Stimulated activated CD4-positive, alpha-beta T cell treated with anti-CD3 and anti-CD28 coated beads, Interleukin-15, amount 100 ng/mL, for 48 hours (primary cell): ENCODE results near the gene NAALADL1.
A peak's percentile ranks its signal among the peaks of the same experiment; 100 is the strongest.

Experiments used
- DNase-seq, 2 donors: peaks; one replicate each; pipeline ENCODE4 v3.0.0-alpha.2; 2020; ENCODE audit warnings: low read depth in 2 of 2

The NAALADL1 gene, protein sequence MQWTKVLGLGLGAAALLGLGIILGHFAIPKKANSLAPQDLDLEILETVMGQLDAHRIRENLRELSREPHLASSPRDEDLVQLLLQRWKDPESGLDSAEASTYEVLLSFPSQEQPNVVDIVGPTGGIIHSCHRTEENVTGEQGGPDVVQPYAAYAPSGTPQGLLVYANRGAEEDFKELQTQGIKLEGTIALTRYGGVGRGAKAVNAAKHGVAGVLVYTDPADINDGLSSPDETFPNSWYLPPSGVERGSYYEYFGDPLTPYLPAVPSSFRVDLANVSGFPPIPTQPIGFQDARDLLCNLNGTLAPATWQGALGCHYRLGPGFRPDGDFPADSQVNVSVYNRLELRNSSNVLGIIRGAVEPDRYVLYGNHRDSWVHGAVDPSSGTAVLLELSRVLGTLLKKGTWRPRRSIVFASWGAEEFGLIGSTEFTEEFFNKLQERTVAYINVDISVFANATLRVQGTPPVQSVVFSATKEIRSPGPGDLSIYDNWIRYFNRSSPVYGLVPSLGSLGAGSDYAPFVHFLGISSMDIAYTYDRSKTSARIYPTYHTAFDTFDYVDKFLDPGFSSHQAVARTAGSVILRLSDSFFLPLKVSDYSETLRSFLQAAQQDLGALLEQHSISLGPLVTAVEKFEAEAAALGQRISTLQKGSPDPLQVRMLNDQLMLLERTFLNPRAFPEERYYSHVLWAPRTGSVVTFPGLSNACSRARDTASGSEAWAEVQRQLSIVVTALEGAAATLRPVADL

DNA sequence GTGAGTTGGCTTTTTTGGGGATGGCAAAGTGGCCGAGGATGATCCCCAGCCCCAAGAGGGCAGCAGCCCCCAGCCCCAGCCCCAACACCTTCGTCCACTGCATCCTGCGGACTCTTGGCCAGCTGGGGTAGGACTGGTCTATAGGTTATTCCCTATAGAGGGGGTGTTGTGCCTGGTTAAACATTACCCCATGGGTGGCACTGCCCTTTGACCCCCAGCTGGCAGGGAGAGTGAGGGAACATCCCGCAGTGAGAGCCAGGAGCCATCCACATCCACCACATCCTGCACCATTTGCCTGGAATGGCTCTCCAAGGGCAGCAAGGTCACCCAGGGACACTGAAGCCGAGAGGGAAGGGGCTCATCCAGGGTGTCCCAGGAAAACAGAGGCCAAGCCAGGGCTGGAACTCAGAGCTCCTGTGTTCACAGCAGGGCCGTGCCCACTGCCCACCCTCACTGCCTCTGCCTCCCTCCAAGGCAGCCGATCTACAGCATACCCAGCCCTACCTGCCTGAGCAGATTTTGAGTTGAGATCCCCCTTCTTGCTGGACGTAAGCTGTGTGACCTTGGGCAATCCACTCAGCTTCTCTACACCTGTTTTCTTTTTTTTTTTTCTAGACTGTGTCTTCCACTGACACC, at the start of gene NAALADL1:
Gene NAALADL1, minus strand, starts transcription at position 135 of the 636 bp plus-strand sequence. Its CDS starts 32 bp downstream, at position 103.
- DNase-seq = no peak

DNA sequence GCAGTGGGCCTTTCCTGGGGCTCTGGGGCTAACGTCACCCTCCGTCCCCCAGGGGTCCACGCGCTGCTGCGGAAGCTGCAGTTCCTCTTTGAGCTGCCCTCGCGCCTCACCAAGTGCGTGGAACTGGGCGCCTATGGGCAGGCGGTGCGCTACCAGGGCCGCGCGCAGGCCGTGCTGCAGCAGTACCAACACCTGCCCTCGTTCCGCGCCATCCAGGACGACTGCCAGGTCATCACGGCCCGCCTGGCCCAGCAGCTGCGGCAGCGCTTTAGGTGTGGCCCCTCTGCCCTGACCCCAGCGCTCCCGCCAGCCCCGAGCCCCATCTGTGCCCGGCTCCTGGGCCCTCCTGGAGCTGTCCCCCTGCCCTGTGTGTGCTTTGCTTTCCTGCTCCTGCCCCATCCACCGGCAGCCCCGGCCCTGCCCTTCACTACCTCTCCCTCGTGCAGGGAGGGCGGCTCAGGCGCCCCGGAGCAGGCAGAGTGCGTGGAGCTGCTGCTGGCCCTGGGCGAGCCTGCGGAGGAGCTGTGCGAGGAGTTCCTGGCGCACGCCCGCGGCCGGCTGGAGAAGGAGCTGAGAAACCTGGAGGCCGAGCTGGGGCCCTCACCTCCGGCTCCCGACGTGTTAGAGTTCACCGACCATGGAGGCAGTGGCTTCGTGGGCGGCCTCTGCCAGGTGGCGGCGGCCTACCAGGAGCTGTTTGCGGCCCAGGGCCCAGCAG, 49.6 kb upstream of the NAALADL1 start:
- DNase-seq = no peak

DNA sequence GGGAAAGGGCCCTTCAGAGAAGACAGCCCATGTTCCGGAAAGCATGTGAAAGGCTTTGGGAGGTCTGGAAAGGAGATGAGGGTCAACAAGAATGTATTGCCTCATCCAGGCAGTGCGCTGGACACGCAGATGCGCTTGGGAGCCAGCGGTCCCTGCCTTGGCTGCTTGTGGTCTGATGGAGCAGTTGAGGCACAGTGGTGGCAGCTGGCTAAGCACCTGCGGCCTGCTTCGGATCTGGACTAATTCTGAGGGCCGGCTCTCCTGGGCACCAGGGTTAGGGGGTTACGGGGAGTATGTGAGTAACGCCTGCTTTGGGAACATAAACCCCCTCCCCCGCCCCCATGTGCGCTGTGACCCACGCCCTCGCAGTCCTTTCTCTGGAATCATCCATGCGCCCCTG, 48.7 kb upstream of the NAALADL1 start:
- DNase-seq = no peak

DNA sequence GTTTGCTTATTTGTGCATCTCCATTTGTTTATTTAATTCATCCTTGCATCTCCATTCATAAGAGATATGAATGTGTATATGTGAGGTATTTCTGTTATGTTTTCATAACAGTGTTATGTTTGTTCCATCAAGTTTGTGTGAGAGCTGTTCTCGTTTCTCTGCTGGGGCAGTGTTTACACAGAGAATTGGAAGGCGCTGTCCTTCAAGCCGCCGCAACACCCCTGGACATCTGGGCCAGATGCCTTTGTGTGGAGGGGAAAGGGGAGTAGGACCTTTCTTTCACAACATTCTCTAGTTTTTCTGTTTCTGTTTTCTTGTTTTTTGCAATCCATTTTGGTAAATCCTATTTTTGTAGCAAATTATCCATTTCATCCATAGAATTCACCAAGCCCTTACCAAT, 46.3 kb upstream of the NAALADL1 start:
- no peak for DNase-seq

DNA sequence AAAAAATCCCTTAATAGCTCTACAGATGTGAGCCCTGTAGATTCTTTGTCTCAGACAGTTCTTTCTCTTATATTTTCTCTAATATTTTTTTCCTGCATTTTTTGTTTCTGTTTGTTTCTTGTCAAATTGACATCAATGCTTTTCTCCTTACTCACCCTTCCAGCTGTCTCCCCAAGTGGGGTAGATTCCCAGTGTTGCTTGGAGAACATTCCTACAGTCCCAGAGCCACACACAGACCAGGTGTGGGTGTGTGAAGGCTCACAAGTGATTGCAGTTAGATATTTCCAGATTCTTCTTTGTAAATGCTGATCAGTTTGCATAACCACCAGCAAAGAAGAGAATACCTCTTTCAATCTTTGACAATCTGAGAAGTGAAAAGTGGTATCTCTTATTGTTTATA, 45.1 kb upstream of the NAALADL1 start:
- no peak for DNase-seq

DNA sequence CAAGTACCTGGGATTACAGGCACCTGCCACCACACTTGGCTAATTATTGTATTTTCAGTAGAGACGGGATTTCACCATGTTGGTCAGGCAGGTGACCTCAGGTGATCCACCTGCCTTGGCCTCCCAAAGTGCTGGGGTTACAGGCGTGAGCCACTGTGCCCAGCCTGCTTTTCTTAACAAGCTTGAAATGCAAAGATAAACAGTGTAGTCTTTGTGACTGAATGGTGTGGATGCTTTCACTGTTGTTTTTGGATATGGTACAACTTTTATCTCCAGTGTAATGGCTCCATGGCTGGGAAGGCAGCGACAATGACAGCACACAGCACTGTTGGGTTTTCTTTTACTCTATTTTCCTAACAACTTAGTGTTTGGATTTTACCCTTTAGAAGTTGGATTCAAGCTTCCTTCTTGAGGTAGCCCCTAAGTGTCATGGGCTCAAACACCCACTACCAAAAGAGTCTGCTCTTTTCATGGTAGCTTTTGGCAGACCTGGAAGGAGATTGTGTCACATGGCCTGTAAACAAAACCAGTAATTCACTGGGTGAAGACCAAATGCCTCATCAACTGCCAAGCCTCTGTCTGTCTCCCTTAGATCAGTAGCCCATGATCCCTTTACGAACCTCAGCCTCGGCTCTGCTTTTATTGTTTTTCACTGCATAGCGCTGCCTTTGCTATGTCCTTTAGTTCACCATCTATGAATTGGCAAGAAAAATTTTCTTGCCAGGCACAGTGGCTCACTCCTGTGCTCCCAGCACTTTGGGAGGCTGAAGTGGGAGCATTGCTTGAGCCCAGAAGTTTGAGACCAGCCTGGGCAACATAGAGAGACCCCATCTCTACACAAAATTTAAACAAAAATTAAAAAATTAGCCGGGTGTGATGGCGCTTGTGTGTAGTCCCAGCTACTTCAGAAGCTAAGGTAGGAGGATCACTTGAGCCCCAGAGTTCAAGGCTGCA, 44.1 kb upstream of the NAALADL1 start:
- no peak for DNase-seq

DNA sequence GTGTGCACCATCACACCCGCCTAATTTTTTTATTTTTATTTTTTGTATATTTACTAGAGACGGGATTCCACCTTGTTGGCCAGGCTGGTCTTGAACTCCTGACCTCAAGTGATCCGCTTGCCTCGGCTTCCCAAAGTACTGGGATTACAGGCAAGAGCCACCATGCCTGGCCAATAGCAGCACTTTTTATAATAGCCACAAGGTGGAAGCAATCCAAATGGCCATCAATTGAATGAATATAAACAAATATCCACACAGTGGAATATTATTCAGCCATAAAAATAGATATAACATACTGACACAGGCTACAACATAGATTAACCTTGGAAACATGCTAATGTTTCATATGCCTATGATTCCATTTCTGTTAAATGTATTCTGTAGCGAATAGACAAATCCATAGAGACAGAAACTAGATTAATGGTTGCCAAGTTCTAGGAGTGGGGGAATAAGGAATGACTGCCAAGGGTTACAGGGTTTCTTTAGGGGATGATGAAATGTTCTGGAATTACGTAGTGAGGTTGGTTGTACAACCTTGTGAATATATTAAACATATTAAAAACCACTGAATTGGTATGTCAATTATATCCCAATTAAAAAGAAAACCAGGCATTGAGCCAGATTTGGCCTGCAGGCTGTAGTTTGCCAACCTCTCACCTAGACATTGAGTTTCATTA, 42.5 kb upstream of the NAALADL1 start:
- no peak for DNase-seq

DNA sequence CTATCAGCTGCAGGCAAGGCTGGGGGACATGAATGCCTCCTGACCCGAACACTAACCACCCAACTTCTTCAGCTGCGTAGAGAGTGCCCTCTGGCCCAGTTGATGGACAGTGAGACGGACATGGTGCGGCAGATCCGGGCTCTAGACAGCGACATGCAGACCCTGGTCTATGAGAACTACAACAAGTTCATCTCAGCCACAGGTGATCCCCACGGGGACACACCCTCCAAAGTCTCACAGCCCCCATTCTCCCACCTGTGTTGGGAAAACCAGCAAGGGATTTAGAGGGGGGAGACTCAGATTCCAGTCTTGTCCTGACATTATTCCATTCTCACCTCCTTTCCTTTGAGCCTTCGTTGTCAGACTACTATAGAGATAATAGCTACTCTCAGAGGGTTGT, 38.6 kb upstream of the NAALADL1 start:
- no peak for DNase-seq

DNA sequence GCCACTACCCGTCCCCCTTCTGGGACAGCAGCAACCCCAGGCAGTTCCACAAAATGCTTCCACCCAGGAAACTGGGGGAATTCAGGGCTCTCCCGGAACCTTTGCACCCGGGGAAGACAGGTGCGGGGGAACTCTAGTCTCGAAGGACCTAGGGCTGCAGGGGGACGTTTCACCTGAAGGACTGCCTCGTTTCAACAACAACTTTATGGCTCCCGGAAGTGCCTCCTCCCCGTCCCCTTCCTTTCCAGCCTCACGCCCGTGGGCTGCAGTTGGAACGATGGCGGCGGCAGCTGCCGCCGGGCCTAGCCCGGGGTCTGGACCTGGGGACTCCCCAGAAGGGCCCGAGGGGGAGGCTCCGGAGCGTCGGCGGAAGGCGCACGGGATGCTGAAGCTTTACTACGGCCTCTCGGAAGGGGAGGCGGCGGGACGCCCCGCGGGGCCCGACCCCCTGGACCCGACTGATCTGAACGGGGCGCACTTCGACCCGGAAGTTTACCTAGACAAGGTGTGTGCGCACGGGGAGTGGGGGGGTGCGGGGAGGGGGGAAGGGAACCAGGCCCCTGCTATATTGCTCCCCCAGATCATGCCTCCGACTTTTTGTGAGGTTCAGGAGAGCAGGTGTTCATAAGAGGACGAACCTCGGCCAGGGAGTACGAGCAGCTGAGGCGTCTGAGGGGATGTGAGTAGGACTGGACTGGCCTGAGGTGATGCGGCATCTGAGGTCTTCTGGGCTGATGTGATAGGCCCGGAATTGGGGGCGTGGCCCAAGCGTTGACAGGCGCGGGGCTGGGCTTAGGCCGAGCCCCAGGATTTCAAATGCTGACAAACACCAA, 37.8 kb upstream of the NAALADL1 start, which contains the start of gene VPS51:
Gene VPS51, plus strand, starts transcription at position 241 of the 833 bp plus-strand sequence. Its CDS starts 37 bp downstream, at position 278.
- peak; percentile 80 for DNase-seq

DNA sequence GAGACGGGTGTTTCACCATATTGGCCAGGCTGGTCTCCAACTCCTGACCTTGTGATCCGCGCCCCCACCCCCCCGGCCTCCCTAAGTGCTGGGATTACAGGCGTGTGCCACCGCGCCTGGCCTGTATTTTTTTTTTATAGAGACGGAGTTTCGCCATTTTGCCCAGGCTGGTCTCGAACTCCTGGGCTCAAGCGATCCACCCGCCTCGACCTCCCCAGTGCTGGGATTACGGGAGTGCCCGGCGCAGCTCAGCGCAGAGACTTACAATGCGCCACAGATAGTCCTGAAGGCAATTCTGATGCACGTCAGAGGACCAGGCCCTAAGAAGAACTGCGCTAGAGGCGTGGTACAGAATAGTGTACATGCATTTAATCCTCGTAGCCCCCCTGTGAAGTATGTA, 37.1 kb upstream of the NAALADL1 start:
- DNase-seq = no peak

DNA sequence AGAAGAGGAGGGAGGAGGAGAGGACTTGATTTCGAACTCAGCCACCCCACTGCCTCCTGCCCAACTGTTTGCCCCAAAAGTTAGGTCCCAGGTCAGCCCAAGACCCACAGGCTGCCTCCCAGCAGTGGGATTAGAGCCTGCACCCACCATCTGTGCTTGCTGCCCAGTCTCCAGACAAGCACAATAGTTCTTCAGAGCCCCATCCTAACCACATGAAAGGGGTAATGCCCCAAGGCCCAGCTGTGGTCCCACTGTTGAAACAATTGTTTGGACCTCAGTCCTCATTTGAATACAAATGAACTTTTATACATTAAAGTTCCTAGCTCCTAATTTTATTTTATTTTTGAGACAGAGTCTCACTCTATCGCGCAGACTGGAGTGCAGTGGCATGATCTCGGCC, 32.3 kb upstream of the NAALADL1 start:
- no peak for DNase-seq

DNA sequence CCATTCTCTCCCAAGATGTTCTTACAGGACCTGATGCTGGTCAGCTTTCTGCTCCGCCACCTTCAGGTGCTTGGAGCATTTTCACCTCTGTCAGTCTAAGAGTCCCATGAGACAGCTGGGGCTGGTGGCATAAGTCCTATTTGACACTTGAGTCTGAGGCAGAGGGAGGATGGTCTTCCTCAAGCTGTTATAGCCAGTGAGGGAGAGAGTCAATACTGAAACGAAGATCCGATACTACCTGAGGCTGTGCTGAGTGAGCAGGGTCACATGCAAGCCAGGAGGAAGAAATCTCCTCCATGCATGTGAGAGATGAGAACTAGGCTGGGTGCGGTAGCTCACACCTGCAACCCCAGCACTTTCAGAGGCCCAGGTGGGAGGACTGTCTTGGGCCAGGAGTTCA, 31.3 kb upstream of the NAALADL1 start:
- DNase-seq = no peak

DNA sequence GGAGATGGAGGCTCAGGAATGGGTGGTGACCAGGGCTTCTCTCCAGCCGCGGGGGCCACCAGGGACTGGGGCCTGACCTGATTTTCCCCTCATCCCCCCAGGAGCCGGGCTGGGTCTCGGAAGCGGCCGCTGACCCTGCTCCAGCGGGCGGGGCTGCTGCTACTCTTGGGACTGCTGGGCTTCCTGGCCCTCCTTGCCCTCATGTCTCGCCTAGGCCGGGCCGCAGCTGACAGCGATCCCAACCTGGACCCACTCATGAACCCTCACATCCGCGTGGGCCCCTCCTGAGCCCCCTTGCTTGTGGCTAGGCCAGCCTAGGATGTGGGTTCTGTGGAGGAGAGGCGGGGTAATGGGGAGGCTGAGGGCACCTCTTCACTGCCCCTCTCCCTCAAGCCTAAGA, 29.5 kb upstream of the NAALADL1 start:
- no peak for DNase-seq

DNA sequence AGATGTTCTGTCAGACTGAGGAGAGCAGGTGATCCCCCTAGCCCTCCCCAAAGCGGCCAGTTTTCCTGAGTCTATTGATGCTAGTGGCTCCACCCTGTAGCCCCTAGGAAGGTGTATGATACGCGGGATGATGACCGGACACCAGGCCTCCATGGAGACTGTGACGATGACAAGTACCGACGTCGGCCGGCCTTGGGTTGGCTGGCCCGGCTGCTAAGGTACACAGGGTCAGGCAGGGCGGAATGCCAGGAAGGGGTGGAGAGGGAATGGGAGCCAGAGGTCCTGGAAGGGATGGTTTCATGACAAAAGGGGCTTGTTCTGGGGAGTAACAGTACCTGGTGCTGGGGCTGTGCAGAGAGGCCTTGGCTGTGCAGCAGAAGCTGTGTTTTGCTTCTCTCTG, 28.9 kb upstream of the NAALADL1 start:
- DNase-seq = no peak

DNA sequence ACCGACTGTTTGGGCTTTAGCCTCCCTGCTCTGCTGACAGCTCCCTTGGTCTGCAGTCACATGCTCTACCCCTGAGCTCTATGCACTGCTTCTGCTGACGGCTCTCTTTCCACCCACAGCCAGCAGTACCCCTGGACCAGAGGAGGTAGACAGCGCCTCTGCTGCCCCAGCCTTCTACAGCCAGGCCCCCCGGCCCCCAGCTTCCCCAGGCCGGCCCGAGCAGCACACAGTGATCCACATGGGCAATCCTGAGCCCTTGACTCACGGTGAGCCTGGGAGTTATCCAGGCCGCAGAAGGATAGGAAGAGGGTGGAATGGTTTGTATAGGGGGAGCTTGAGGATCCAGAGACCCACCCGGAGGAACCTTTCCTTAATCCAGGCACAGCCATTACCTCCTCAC, 28.5 kb upstream of the NAALADL1 start:
- no peak for DNase-seq

DNA sequence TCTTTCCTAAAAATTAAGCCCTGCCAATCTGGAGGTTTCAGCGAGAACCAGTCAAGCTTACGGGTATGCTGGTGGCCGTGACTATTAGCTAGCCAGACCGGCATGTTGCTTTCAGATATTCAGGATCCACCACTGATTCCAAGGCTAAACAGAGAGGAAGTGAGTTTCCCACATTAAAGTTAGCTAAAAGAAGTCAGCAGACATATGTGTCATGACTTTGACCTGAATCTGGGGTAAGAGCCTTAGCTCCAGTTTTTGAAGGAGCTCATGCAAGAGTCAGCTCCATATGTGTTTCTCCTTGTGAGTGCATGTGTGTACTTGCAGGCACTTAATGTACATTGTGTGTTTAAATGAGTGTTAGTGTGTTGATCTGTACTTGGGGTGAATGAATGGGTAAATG, 27.1 kb upstream of the NAALADL1 start:
- no peak for DNase-seq

DNA sequence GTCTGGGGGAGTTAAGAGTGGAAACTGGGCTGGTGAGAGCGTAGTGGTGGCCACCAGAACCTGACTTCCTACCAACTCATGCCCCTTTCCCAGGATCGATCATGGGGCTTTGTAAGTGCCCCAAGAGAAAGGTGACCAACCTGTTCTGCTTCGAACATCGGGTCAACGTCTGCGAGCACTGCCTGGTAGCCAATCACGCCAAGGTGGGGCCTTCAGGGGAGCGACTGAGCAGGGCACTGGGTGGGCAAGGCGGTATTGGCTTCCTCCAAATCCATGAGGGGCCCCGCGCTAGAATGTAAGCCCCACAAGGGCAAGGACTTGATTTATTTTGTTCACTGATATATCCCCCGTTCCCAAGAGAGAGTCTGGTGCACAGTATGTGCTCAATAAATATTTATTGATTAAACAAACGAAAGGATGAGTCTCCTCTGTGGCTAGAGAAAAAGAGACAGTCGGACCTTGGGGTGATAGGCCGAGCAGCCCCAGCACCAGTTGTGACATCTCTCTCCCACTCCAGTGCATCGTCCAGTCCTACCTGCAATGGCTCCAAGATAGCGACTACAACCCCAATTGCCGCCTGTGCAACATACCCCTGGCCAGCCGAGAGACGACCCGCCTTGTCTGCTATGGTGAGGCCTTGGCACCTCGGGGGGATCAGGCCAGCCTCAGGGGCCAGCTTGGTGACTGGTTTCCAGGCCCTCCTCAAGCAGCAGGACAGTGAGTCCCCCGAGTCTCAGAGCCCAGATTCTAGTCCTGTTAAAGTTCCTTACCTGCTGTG, 26.4 kb upstream of the NAALADL1 start:
- no peak for DNase-seq

DNA sequence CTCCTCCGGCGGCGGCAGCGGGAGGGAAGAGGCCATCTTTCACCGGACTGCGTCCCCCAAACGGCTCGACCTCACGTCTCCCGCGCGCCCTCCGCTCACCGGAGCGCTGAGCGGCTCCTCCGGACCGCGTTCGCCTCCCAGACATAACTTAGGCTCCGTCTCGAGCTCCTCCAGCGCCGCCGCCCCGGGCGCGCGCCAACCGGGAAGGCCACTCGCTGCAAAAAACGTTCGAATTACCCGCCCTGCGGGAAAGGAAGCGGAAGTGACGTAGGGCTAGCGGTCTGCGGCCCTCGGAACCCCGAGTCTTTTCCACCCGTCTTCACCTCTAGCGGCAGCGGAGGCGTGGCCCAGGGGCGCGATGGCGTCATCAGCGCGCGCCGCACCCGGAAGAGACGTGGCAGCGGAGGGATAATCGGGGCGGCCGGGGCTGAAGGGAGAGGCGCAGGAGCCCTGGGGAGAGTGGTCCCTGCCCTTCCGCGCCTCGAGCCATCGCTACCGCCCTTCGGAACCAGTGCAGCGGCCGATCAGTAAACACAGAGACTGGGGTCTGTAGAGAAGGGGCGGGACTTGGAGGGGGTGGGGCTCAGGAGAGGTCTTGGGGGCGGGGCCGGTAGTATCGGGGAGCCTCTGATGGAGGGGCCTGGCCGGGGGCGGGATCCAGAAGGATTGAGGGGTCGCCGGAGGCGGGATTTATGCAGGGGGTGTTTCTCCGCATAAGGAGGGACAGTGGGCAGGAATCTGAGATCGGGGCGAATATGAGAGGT, 25.7 kb upstream of the NAALADL1 start, which contains the start of the genes CDCA5 and ZFPL1:
Gene CDCA5, minus strand, starts transcription at position 207 of the 764 bp plus-strand sequence. Its CDS starts 62 bp downstream, at position 145.
Gene ZFPL1, plus strand, starts transcription at position 389 of the 764 bp plus-strand sequence. CDS start 477 bp downstream, outside the sequence.
- DNase-seq = peak; percentile 94 to 95
